Keratinocyte (primary cell): ENCODE measurements around the gene AK9. TPM values are rescaled to one million over a fixed set of nuclear protein-coding genes. Genes with fewer than 3 reads are reported as not detected.

Source experiments
- DNase-seq: peaks from one replicate; pipeline ENCODE4 v3.0.0-alpha.2; 2011; ENCODE audit warnings: low read depth, missing footprints, low spot score
- FAIRE-seq: peaks from 2 replicates; lab custom pipeline; 2011; peaks lifted over from hg19 to GRCh38; lab: Jason Lieb, UNC
- H2AFZ ChIP-seq: 2 replicates; pipeline ENCODE4 v1.6.0; 2012; ENCODE audit warnings: low read length, control low read depth, inconsistent platforms; ENCODE audit not compliant: control insufficient read depth
- H3K27ac ChIP-seq: 2 replicates; pipeline ENCODE4 v1.5.1; 2011; ENCODE audit warnings: low read length; ENCODE audit not compliant: control insufficient read depth, insufficient read depth
- H3K27me3 ChIP-seq: 3 replicates; pipeline ENCODE4 v1.6.0; 2011; ENCODE audit warnings: low read length; ENCODE audit not compliant: control insufficient read depth, insufficient read depth; ENCODE audit errors: extremely low read depth
- H3K36me3 ChIP-seq, 2 experiments: 2 replicates in 1 of 2; 3 replicates in 1 of 2; pipeline ENCODE4 v1.5.1; 2011; ENCODE audit warnings: low read length in 2 of 2, mild to moderate bottlenecking in 1 of 2; ENCODE audit not compliant: control insufficient read depth in 2 of 2, insufficient read depth in 2 of 2; ENCODE audit errors: extremely low read depth in 1 of 2
- H3K4me1 ChIP-seq: 3 replicates; pipeline ENCODE4 v1.5.1; 2011; ENCODE audit warnings: low read length; ENCODE audit not compliant: control insufficient read depth, insufficient read depth; ENCODE audit errors: extremely low read depth
- H3K4me2 ChIP-seq: 3 replicates; pipeline ENCODE4 v1.6.0; 2011; ENCODE audit warnings: low read depth, low read length; ENCODE audit not compliant: control insufficient read depth, insufficient read depth; ENCODE audit errors: extremely low read depth
- H3K4me3 ChIP-seq, 3 experiments: fragments of 200-600 bp in 1 of 3; sonication (generic) in 1 of 3; 2 replicates in 2 of 3; 3 replicates in 1 of 3; pipeline ENCODE4 v1.5.1; 2011 to 2016; ENCODE audit warnings: low read length in 3 of 3, mild to moderate bottlenecking in 3 of 3, control low read depth in 2 of 3, inconsistent platforms in 1 of 3, low read depth in 1 of 3, mixed read lengths in 1 of 3, mixed run types in 1 of 3, moderate library complexity in 1 of 3; ENCODE audit not compliant: control insufficient read depth in 2 of 3, insufficient read depth in 2 of 3; ENCODE audit errors: extremely low read depth in 1 of 3
- H3K79me2 ChIP-seq: 2 replicates; pipeline ENCODE4 v1.6.0; 2012; ENCODE audit warnings: low read length; ENCODE audit not compliant: control insufficient read depth, insufficient read depth
- H3K9ac ChIP-seq: 3 replicates; pipeline ENCODE4 v1.6.0; 2011; ENCODE audit warnings: low read length; ENCODE audit not compliant: control insufficient read depth, insufficient read depth; ENCODE audit errors: extremely low read depth
- H3K9me1 ChIP-seq: 3 replicates; pipeline ENCODE4 v1.6.0; 2011; ENCODE audit warnings: low read length; ENCODE audit not compliant: control insufficient read depth, insufficient read depth; ENCODE audit errors: extremely low read depth
- H3K9me3 ChIP-seq: 2 replicates; pipeline ENCODE4 v1.5.1; 2012; ENCODE audit warnings: low read depth, low read length; ENCODE audit not compliant: control insufficient read depth
- H4K20me1 ChIP-seq: 3 replicates; pipeline ENCODE4 v1.6.0; 2011; ENCODE audit warnings: low read length; ENCODE audit not compliant: control insufficient read depth, insufficient read depth; ENCODE audit errors: extremely low read depth
- EZH2 ChIP-seq: IDR thresholded peaks from one replicate; pipeline ENCODE4 v1.6.1; 2012; ENCODE audit warnings: inconsistent platforms, mild to moderate bottlenecking, low read length, moderate library complexity
- dilution Hi-C: fragments of 300-500 bp; cut with MboI; formaldehyde crosslinking; loops from one replicate; pipeline ENCODE4 v1.7.0; 2020; ENCODE audit warnings: low sequenced_read_pairs; ENCODE audit not compliant: extremely low pct_ligation_motif_present
- polyA plus RNA-seq, 5 experiments: library from polyadenylated mRNA; depleted of rRNA in 3 of 5; stranded (reverse) in 3 of 5; stranded (forward) in 1 of 5; unstranded in 1 of 5; fragments of >200 nt; gene quantifications; 1 replicate in 1 of 5; 2 replicates in 3 of 5; 3 replicates in 1 of 5; pipeline versions ENCODE4 v1.2.1 to v1.2.3, GENCODE V29; 2011 to 2012; ENCODE audit warnings: missing spikeins in 2 of 5, low read depth in 1 of 5, low replicate concordance in 1 of 5
- TF ChIP-seq, protein P1 (sequence below), 3 experiments: IDR thresholded peaks in 1 of 3; conservative IDR thresholded peaks in 1 of 3; optimal IDR thresholded peaks in 1 of 3; 2 replicates in 2 of 3; 3 replicates in 1 of 3; pipeline versions ENCODE3 to v1.5.1; 2011; ENCODE audit warnings: low read length in 3 of 3, mild to moderate bottlenecking in 3 of 3, moderate library complexity in 2 of 3, control low read depth in 1 of 3, inconsistent platforms in 1 of 3; ENCODE audit not compliant: insufficient read depth in 2 of 3; ENCODE audit errors: extremely low read depth in 1 of 3

The AK9 gene
- polyA plus RNA-seq, 1 donor (not counting 4 experiments of a cell fraction or from before 2014, with no cell fraction given): 1.8 TPM

DNA sequence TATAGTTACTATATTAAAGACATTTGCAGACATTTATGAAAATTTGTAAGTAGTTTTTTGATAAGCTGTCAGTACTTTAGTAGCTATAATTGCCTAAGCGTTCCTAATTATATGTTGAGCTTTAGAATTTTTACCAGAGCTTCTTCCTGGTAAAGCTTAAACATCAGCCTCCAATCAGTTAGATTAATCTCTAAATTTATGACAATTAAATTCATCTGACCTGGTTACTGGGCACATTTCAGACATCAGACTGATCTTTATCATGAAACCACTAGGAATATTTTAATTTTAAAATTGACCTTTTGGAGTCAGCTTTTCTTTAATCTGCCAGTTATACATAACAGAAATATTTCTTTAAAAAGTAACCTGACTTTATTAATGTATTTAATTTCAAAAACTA, 23.6 kb upstream of the AK9 start:
- Histone ChIP-seq H3K4me3 (no peak overlapping the region), H3K9me3 (no peaks in the 10 kb centered on the region), H3K27ac (no peak overlapping the region), H4K20me1 (no peaks in the 10 kb centered on the region), H3K9me1 (no peaks in the 10 kb centered on the region), H3K36me3 (no peaks in the 10 kb centered on the region), H3K27me3 (no peaks in the 10 kb centered on the region), H3K79me2 (peaks cover 2% of the 10 kb centered on the region), H3K9ac (no peak overlapping the region), H2AFZ (no peak overlapping the region), H3K4me2 (no peak overlapping the region), H3K4me1 (no peaks in the 10 kb centered on the region)
- TF ChIP-seq, protein P1, sequence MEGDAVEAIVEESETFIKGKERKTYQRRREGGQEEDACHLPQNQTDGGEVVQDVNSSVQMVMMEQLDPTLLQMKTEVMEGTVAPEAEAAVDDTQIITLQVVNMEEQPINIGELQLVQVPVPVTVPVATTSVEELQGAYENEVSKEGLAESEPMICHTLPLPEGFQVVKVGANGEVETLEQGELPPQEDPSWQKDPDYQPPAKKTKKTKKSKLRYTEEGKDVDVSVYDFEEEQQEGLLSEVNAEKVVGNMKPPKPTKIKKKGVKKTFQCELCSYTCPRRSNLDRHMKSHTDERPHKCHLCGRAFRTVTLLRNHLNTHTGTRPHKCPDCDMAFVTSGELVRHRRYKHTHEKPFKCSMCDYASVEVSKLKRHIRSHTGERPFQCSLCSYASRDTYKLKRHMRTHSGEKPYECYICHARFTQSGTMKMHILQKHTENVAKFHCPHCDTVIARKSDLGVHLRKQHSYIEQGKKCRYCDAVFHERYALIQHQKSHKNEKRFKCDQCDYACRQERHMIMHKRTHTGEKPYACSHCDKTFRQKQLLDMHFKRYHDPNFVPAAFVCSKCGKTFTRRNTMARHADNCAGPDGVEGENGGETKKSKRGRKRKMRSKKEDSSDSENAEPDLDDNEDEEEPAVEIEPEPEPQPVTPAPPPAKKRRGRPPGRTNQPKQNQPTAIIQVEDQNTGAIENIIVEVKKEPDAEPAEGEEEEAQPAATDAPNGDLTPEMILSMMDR (optimal IDR thresholded peaks at IDR 0.05 in 1 of 3, IDR thresholded peaks at IDR 0.05 in 1 of 3, conservative IDR thresholded peaks at IDR 0.05 in 1 of 3; ENCODE audit: extremely low read depth in 1 of 3, insufficient read depth in 2 of 3, low read length in 3 of 3): no peak
- no peak for TF ChIP-seq EZH2
- no peak for DNase-seq
- FAIRE-seq: no peak
- dilution Hi-C loops: no loop called here

DNA sequence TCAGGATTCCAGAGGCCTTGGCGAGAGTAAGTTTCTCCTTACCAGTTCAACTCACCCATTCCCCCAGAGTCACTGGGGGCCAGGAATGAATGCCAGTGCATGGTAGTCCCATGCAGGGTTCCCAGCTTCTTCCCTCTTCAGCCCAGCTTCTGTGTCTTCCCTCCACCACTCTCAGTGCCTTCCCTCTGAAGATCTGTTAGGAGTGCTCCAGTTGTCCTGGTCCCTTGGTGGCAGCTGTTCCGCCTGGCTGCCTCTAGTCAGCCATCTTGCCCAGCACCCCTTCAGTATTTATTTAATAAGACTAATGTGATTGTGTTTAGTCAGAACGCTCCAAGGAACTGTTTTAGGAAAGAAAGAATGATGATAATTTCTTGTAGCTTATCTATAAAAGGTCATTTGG, 23.2 kb upstream of the AK9 start:
- Histone ChIP-seq H3K36me3 (no peaks in the 10 kb centered on the region), H3K9ac (no peak overlapping the region), H4K20me1 (no peaks in the 10 kb centered on the region), H2AFZ (no peak overlapping the region), H3K9me3 (no peaks in the 10 kb centered on the region), H3K4me2 (no peak overlapping the region), H3K79me2 (peaks cover 2% of the 10 kb centered on the region), H3K4me1 (no peaks in the 10 kb centered on the region), H3K27ac (no peak overlapping the region), H3K27me3 (no peaks in the 10 kb centered on the region), H3K9me1 (no peaks in the 10 kb centered on the region), H3K4me3 (no peak overlapping the region)
- dilution Hi-C loops: no loop called here
- DNase-seq: no peak
- FAIRE-seq: no peak
- TF ChIP-seq EZH2: no peak
- TF ChIP-seq, protein P1 (optimal IDR thresholded peaks at IDR 0.05 in 1 of 3, IDR thresholded peaks at IDR 0.05 in 1 of 3, conservative IDR thresholded peaks at IDR 0.05 in 1 of 3; ENCODE audit: extremely low read depth in 1 of 3, insufficient read depth in 2 of 3, low read length in 3 of 3): no peak
